HepG2 (cell line): Measurements from ENCODE around the gene HMGCS2. TPM values are rescaled to one million over a fixed set of nuclear protein-coding genes. Genes with fewer than 3 reads are reported as not detected.
A peak's percentile ranks its signal among the peaks of the same experiment; 100 is the strongest.

Experiments
- ATAC-seq: fragments of 200-7000 bp; cut with Tn5 transposase; 3 replicates; pipeline ENCODE4 v1.9.1; 2020; ENCODE audit warnings: mild to moderate bottlenecking, moderate library complexity
- BruUV-seq: library from RNA; stranded (reverse); fragments of 400-500 nt; replicated peaks from 2 replicates; lab custom pipeline; 2021; lab: Mats Ljungman, UMichigan
- CTCF ChIA-PET: fragments of 300-600 bp; formaldehyde crosslinking; extraction: SDS; loops from one replicate; lab custom pipeline; 2021; ENCODE audit warnings: low total read pairs, inconsistent platforms, low intra/inter-chr PET ratio; lab: Yijun Ruan, JAX
- POLR2A ChIA-PET: fragments of 350-600 bp; sonication (Branson Sonifier 250); formaldehyde crosslinking; loops from one replicate; lab custom pipeline; 2020; ENCODE audit warnings: antibody characterized with exemption, inconsistent platforms; lab: Yijun Ruan, JAX
- DNase-seq: peaks from one replicate; pipeline ENCODE4 v3.0.0-alpha.2; 2015; ENCODE audit warnings: low spot score
- FAIRE-seq: peaks from 3 replicates; lab custom pipeline; 2011; peaks lifted over from hg19 to GRCh38; lab: Jason Lieb, UNC
- H2AFZ ChIP-seq: one replicate; pipeline ENCODE4 v1.6.1; 2011; ENCODE audit warnings: low read length, inconsistent platforms
- H3K27ac ChIP-seq: fragments of 300-600 bp; 3 replicates; pipeline ENCODE4 v1.8.0; 2011; ENCODE audit warnings: mixed run types, mild to moderate bottlenecking, mixed read lengths, low read length, inconsistent platforms; ENCODE audit not compliant: insufficient read depth; ENCODE audit errors: extremely low read length
- H3K27me3 ChIP-seq, 2 experiments: fragments of 200-600 bp in 1 of 2; 2 replicates in 1 of 2; 3 replicates in 1 of 2; pipeline versions ENCODE4 v1.6.0 to v1.8.0; 2011; ENCODE audit warnings: low read length in 2 of 2, mild to moderate bottlenecking in 2 of 2, moderate library complexity in 2 of 2, inconsistent platforms in 1 of 2; ENCODE audit not compliant: insufficient read depth in 2 of 2, control insufficient read depth in 1 of 2
- H3K36me3 ChIP-seq, 2 experiments: fragments of 200-600 bp in 1 of 2; replicated peaks in 1 of 2; 2 replicates in 1 of 2; 3 replicates in 1 of 2; pipeline versions ENCODE4 v1.5.1 to v1.8.0; 2011; ENCODE audit warnings: low read length in 2 of 2, inconsistent platforms in 1 of 2; ENCODE audit not compliant: insufficient read depth in 2 of 2, control insufficient read depth in 1 of 2
- H3K4me1 ChIP-seq: 2 replicates; pipeline ENCODE4 v1.5.1; 2012; ENCODE audit warnings: low read length, inconsistent platforms; ENCODE audit not compliant: insufficient read depth
- H3K4me2 ChIP-seq: 2 replicates; pipeline ENCODE4 v1.6.0; 2011; ENCODE audit warnings: low read depth, low read length, inconsistent platforms
- H3K4me3 ChIP-seq, 3 experiments: fragments of 200-600 bp in 1 of 3; sonication (generic), shearing (Covaris generic) in 1 of 3; replicated peaks in 1 of 3; 2 replicates each; pipeline ENCODE4 v1.5.1; 2011 to 2016; ENCODE audit warnings: low read length in 3 of 3, inconsistent platforms in 2 of 3, low read depth in 2 of 3, mild to moderate bottlenecking in 2 of 3, control low read depth in 1 of 3, mixed read lengths in 1 of 3; ENCODE audit not compliant: insufficient read depth in 1 of 3
- H3K79me2 ChIP-seq: one replicate; pipeline ENCODE4 v1.6.1; 2011; ENCODE audit warnings: low read length, inconsistent platforms; ENCODE audit not compliant: insufficient read depth
- H3K9ac ChIP-seq: 2 replicates; pipeline ENCODE4 v1.6.0; 2011; ENCODE audit warnings: mild to moderate bottlenecking, low read depth, low read length, inconsistent platforms; ENCODE audit not compliant: insufficient read depth
- H3K9me3 ChIP-seq: 2 replicates; pipeline ENCODE4 v1.5.1; 2012; ENCODE audit warnings: mild to moderate bottlenecking, low read length
- H4K20me1 ChIP-seq: 2 replicates; pipeline ENCODE4 v1.6.0; 2011; ENCODE audit warnings: inconsistent platforms, mild to moderate bottlenecking, low read length, moderate library complexity; ENCODE audit not compliant: insufficient read depth
- BHLHE40 ChIP-seq: IDR thresholded peaks from 2 replicates; pipeline ENCODE4 v1.6.1; 2011; ENCODE audit warnings: low read length, improper control_type of control experiment
- BRF2 ChIP-seq: sonication (generic); formaldehyde crosslinking; IDR thresholded peaks from 2 replicates; pipeline ENCODE4 v1.8.1; 2022; ENCODE audit warnings: mild to moderate bottlenecking, missing genetic modification reagents
- CCDC6 ChIP-seq: sonication (generic); formaldehyde crosslinking; IDR thresholded peaks from 2 replicates; pipeline ENCODE4 v1.8.1; 2022; ENCODE audit warnings: mild to moderate bottlenecking, missing genetic modification reagents, moderate library complexity
- ELF3 ChIP-seq: IDR thresholded peaks from 2 replicates; pipeline ENCODE4 v1.6.1; 2016; ENCODE audit warnings: missing genetic modification reagents, missing compliant biosample characterization
- GTF2F1 ChIP-seq: fragments of 150-350 bp; IDR thresholded peaks from 2 replicates; pipeline ENCODE4 v1.6.1; 2014; ENCODE audit warnings: low read length
- HMG20A ChIP-seq: IDR thresholded peaks from 2 replicates; pipeline ENCODE4 v1.6.1; 2016; ENCODE audit warnings: borderline replicate concordance
- ISL2 ChIP-seq: sonication (generic); formaldehyde crosslinking; IDR thresholded peaks from 2 replicates; pipeline ENCODE4 v1.5.0; 2020; ENCODE audit warnings: missing genetic modification reagents
- PBX3 ChIP-seq: sonication (generic); formaldehyde crosslinking; IDR thresholded peaks from 2 replicates; pipeline ENCODE4 v1.8.1; 2023; ENCODE audit warnings: missing genetic modification reagents, inconsistent platforms, borderline replicate concordance
- POLR2AphosphoS2 ChIP-seq: IDR thresholded peaks from 2 replicates; pipeline ENCODE4 v1.6.1; 2011; ENCODE audit warnings: low read depth, low read length, improper control_type of control experiment
- SALL2 ChIP-seq: sonication (generic); formaldehyde crosslinking; IDR thresholded peaks from 2 replicates; pipeline ENCODE4 v1.8.1; 2023; ENCODE audit warnings: mild to moderate bottlenecking, missing genetic modification reagents, inconsistent platforms
- SIX1 ChIP-seq: sonication (generic); formaldehyde crosslinking; IDR thresholded peaks from 2 replicates; pipeline ENCODE4 v1.4.0; 2020; ENCODE audit warnings: missing genetic modification reagents, borderline replicate concordance
- SMAD9 ChIP-seq: sonication (generic); formaldehyde crosslinking; IDR thresholded peaks from 2 replicates; pipeline ENCODE4 v1.5.1; 2020; ENCODE audit warnings: mild to moderate bottlenecking, missing genetic modification reagents
- SMARCE1 ChIP-seq: fragments of 450-650 bp; IDR thresholded peaks from 2 replicates; pipeline ENCODE4 v1.6.1; 2017; ENCODE audit warnings: borderline replicate concordance
- ZFAT ChIP-seq: sonication (generic); formaldehyde crosslinking; conservative IDR thresholded peaks from 2 replicates; pipeline ENCODE4 v1.8.1; 2023; ENCODE audit warnings: missing genetic modification reagents, inconsistent platforms
- ZKSCAN8 ChIP-seq: IDR thresholded peaks from 2 replicates; pipeline ENCODE4 v1.6.1; 2016; ENCODE audit warnings: borderline replicate concordance, missing genetic modification reagents, missing compliant biosample characterization
- ZMYM3 ChIP-seq: sonication (generic); formaldehyde crosslinking; IDR thresholded peaks from 2 replicates; pipeline ENCODE4 v1.5.1; 2020; ENCODE audit warnings: mild to moderate bottlenecking, missing genetic modification reagents
- ZNF253 ChIP-seq: sonication (generic); formaldehyde crosslinking; IDR thresholded peaks from 2 replicates; pipeline ENCODE4 v1.8.0; 2022; ENCODE audit warnings: mild to moderate bottlenecking, missing genetic modification reagents, borderline replicate concordance
- ZNF784 ChIP-seq: sonication (generic); formaldehyde crosslinking; IDR thresholded peaks from 2 replicates; pipeline ENCODE4 v1.5.1; 2020; ENCODE audit warnings: missing genetic modification reagents, mild to moderate bottlenecking, borderline replicate concordance
- WGBS: methylation state at CpG from one replicate; pipeline ENCODE4 v1.1.6; 2017; ENCODE audit warnings: low lambda C conversion rate; 5-methylcytosine and 5-hydroxymethylcytosine counted together
- in situ Hi-C: cut with HindIII; loops from 2 replicates; pipeline ENCODE4 v1.10.0; 2017; ENCODE audit warnings: low pct_unique_long_range_greater_than_20kb; ENCODE audit not compliant: extremely low pct_ligation_motif_present
- intact Hi-C: fragments of 100-400 bp; cut with micrococcal nuclease; formaldehyde crosslinking; loops from one replicate; pipeline ENCODE4 v1.10.0; 2022; ENCODE audit not compliant: unreplicated experiment
- polyA plus RNA-seq, 8 experiments: library from polyadenylated mRNA; depleted of rRNA in 3 of 8; stranded (reverse) in 7 of 8; unstranded in 1 of 8; fragments of >200 nt; fragmentation: Illumina TruSeq in 4 of 8; extraction: Trizol in 4 of 8; gene quantifications; 2 replicates each; pipeline versions ENCODE4 v1.2.1 to v1.2.3, GENCODE V29; 2011 to 2016; ENCODE audit warnings: low read depth in 4 of 8, missing spikeins in 1 of 8, mixed read lengths in 1 of 8; ENCODE audit not compliant: insufficient read depth in 1 of 8
- total RNA-seq, 5 experiments: library from RNA; depleted of rRNA; stranded (reverse); fragments of >200 nt; fragmentation: Illumina TruSeq; extraction: Trizol; gene quantifications; 2 replicates each; pipeline ENCODE4 v1.2.3, GENCODE V29; 2016; ENCODE audit warnings: low read depth in 1 of 5

Gene HMGCS2
- total and polyA plus RNA-seq, 2 of the 13 experiments (the other 11 are each of a cell fraction or from before 2014, with no cell fraction given), result 0.44 to 1.5 TPM

GRCh38 chr1:119725626-119726025, 43.1 kb downstream of the HMGCS2 start (continued):
- no peak for TF ChIP-seq CCDC6 (CRISPR knock-in tag)
- no peak for TF ChIP-seq ELF3 (CRISPR knock-in tag)
- TF ChIP-seq BHLHE40, result no peak
- TF ChIP-seq ZMYM3 (CRISPR knock-in tag), result no peak
- no peak for TF ChIP-seq POLR2AphosphoS2

GRCh38 chr1:119724611-119725218, 44.0 kb downstream of the HMGCS2 start:
- POLR2A ChIA-PET, result interaction anchor here (0.7 to 3.5 kb wide), 11 partner anchors 9 to 93 kb away, joined by 3 to 88 read pairs (median 5); partner anchors contain the start of genes PHGDH and ZNF697
- peak; percentile 99 for FAIRE-seq
- in situ Hi-C loops, result no loop called here
- Histone ChIP-seq H3K4me1 (peaks cover 100% of the 10 kb centered on the region), H3K9ac (peak overlapping the region; percentile 53), H3K27me3 (no peaks in the 10 kb centered on the region), H4K20me1 (no peaks in the 10 kb centered on the region; the same call in 1 of the 2 replicates), H3K4me3 (peak overlapping the region in 1 of 3 experiments; percentile 5; a peak in 1 of 6 replicates), H3K79me2 (peaks cover 23% of the 10 kb centered on the region), H3K9me3 (no peaks in the 10 kb centered on the region), H3K27ac (peak overlapping the region; percentile 85), H3K36me3 (peaks cover 31 to 90% of the 10 kb centered on the region in 2 experiments), H2AFZ (no peak overlapping the region), H3K4me2 (peak overlapping the region; percentile 59)
- CTCF ChIA-PET, result interaction anchor here (1.0 kb wide), 1 partner anchor 13 kb away, joined by 3 read pairs; the partner anchor contains the start of gene PHGDH
- intact Hi-C loops, result loop anchor here (1.0 kb wide), 1 partner anchor 10 kb away; no protein-coding TSS in a partner anchor
- DNase-seq, result peak; percentile 97
- WGBS, result 4% methylated on average over 8 of the region's 8 CpGs
- BruUV-seq, result no TSS peak
- peak; percentile 94 for ATAC-seq
- TF ChIP-seq ZNF253 (CRISPR knock-in tag) (no peak), ZFAT (no peak), PBX3 (CRISPR knock-in tag) (no peak), GTF2F1 (no peak), SIX1 (CRISPR knock-in tag) (peak; percentile 36; the same call in 1 of the 2 replicates), ZNF784 (CRISPR knock-in tag) (no peak), ZKSCAN8 (CRISPR knock-in tag) (no peak), BRF2 (CRISPR knock-in tag) (no peak), SALL2 (CRISPR knock-in tag) (no peak), SMAD9 (CRISPR knock-in tag) (0 out of 2 replicates have a peak, but pooled peaks have one; percentile 11), HMG20A (CRISPR knock-in tag) (peak; percentile 78; the same call in 1 of the 2 replicates), ISL2 (CRISPR knock-in tag) (0 out of 2 replicates have a peak, but pooled peaks have one; percentile 22), SMARCE1 (no peak)
